Measurements from ENCODE around the gene SH3GL1. TPM values are rescaled to one million over a fixed set of nuclear protein-coding genes. Genes with fewer than 3 reads are reported as not detected.
A peak's percentile ranks its signal among the peaks of the same experiment; 100 is the strongest.

SH3GL1 gene, protein sequence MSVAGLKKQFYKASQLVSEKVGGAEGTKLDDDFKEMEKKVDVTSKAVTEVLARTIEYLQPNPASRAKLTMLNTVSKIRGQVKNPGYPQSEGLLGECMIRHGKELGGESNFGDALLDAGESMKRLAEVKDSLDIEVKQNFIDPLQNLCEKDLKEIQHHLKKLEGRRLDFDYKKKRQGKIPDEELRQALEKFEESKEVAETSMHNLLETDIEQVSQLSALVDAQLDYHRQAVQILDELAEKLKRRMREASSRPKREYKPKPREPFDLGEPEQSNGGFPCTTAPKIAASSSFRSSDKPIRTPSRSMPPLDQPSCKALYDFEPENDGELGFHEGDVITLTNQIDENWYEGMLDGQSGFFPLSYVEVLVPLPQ
- 66.5 and 109 TPM in 2 replicates for total RNA-seq

- H3K4me3 ChIP-seq (ENCODE audit: low read depth, low read length) = peak within 1 kb of the TSS; percentile 85
- no peak for DNase-seq (ENCODE audit: low read depth)
- TF ChIP-seq CTCF (conservative IDR thresholded peaks at IDR 0.05; ENCODE audit: low read depth, low read length) = peak; percentile 90
Observed at GRCh38 chr19:4400135-4400936, at the start of gene SH3GL1. Gene SH3GL1 (minus strand): TSS chr19:4400547. CDS start chr19:4400368, 179 bp downstream.

DNA sequence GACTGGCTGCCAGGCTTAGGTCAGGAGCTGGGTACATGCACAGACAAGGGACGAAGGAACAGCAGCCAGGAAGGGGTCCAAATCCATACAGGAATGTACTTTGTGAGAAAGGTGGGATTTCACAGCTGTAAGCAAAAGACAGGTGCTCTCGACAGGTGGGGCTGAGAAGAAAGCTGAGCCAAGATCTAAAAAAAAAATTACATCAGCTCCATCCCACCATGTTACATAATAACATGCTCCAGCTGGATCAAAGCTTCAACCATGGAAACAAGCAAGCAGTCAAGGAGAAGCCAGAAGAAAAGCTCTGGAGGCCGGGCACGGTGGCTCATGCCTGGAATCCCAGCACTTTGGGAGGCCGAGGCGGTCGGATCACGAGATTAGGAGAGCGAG is 49.3 kb upstream of the SH3GL1 start:
- H3K4me3 ChIP-seq (ENCODE audit: low read depth, low read length) = no peak overlapping the region
- no peak for TF ChIP-seq CTCF (conservative IDR thresholded peaks at IDR 0.05; ENCODE audit: low read depth, low read length)
- DNase-seq (ENCODE audit: low read depth) = no peak

DNA sequence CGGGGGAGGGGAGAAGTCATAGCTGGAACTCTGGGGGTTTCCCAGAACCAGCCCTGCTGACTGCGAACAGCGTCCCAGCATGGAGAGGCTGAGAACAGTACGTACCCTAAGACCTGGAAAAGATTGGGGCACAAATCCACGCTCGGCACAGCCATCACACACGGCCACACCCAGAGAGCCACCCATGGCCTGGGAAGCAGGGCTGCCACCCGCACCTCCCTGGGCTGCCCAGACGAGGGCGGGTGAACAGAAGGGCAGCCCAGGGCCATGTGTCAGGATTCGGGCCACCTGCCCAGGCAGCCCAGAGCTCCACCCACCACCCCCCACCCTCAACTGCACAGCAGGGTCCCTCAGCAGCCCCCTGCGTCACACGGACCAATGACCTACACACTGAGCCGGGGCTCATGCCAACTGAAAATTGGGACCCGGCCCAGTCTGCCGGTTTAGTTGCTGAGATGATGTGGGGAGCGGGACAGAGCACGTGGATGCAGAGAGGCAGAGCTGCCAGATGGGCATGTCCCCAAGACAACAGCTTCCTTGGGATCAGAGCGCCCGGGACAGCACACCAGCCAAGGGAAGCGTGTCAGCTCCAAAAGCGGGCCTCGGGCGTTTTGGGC is 48.8 kb upstream of the SH3GL1 start:
- H3K4me3 ChIP-seq (ENCODE audit: low read depth, low read length) = no peak overlapping the region
- no peak for TF ChIP-seq CTCF (conservative IDR thresholded peaks at IDR 0.05; ENCODE audit: low read depth, low read length)
- no peak for DNase-seq (ENCODE audit: low read depth)

DNA sequence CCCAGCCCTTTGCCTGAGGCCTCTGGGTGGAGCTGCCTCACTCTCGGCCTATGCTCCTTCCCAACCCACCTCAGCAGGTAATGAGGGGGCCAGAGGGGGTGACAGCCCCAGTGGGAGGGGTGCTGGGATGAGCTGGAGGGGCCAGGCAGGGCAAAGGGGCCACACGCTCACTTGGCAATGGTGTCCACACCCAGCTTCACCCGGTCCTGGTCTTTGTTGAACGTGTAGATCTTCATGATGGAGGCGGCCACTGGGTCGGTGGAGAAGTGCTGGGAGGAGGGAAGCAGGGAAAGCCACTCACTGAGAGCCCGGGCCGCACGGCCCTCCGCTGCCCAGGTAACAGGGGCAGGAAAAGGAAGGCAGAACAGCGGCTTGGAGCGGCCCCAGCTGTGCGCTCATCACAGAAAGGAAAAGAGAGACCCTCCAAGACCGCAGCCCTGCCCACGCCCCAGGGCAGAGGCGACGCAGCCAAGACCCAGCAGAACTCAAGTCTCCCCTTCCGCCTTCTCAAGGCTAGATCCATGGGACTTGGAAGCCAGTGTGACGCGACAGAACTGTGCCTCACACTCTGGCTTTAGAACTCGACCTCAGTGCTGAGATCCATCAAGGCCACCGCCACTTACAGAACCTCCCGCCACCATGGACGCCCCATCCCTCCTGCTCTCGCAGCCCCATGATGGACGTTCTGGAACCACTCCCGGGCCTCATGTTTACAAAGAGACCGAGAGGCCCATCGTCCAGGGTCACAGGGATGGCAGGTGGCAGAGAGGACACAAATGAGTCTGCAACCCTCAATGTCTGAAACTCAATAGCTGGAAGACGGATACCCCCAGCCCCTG is 48.0 kb upstream of the SH3GL1 start:
- TF ChIP-seq CTCF (conservative IDR thresholded peaks at IDR 0.05; ENCODE audit: low read depth, low read length) = no peak
- H3K4me3 ChIP-seq (ENCODE audit: low read depth, low read length) = no peak overlapping the region
- no peak for DNase-seq (ENCODE audit: low read depth)

- no peak for DNase-seq (ENCODE audit: low read depth)
- no peak for TF ChIP-seq CTCF (conservative IDR thresholded peaks at IDR 0.05; ENCODE audit: low read depth, low read length)
- H3K4me3 ChIP-seq (ENCODE audit: low read depth, low read length) = no peak overlapping the region
Observed at GRCh38 chr19:4447327-4448146, 47.2 kb upstream of the SH3GL1 start.
